Renal pelvis (tissue), 4 donors: Measurements from ENCODE around the gene PPP1R1C. TPM values are rescaled to one million over a fixed set of nuclear protein-coding genes. Genes with fewer than 3 reads are reported as not detected.
A peak's percentile ranks its signal among the peaks of the same experiment; 100 is the strongest.

Experiments used
- DNase-seq: peaks from one replicate; pipeline ENCODE4 v3.0.0-alpha.2; 2013
- polyA plus RNA-seq, 3 donors: library from polyadenylated mRNA; unstranded; fragments of 120-200 nt; gene quantifications; one replicate each; pipeline ENCODE4 v1.2.1, GENCODE V29; 2013; ENCODE audit not compliant: insufficient read length in 3 of 3

PPP1R1C gene
- polyA plus RNA-seq, 3 donors = 2.1 to 3.5 (median 2.6) TPM

DNA sequence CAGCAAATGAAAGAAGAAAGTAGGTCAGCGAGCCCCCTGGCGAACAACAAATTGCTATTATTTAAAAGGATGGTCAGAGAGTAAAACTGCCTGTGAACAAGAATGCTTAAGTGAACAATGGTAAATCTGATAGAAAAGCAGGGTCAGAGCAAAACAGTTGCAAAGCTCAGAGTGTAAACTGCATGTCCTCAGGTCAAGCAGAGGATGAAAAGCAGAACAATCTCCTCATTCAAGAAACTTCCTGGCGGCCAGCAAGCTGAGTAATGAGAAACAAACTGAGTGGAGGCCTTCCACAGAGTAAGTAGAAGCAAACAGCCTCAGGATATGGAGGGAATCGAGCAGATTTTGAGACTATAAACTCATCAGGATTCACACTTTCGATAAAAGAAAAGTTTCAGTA, 117.9 kb downstream of the PPP1R1C start:
- DNase-seq = no peak

DNA sequence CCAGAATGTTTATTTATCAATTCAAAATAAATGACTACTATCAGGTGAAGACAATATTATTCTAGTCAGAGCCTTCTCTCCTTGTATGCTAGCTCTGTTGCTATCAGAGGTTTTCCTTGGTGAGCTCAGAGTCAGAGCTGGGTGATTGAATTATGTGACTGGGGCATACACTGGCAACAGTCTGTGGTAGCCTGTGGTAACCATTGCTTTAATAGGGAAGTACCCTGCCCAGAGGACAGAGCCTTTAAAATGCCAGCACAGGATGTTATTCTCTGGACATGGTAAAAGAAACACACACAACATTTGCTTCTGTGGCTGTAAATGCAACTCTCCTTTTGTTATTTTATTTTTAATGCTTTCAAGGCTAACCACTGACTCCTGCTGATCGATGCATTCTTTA, 124.7 kb downstream of the PPP1R1C start:
- no peak for DNase-seq

DNA sequence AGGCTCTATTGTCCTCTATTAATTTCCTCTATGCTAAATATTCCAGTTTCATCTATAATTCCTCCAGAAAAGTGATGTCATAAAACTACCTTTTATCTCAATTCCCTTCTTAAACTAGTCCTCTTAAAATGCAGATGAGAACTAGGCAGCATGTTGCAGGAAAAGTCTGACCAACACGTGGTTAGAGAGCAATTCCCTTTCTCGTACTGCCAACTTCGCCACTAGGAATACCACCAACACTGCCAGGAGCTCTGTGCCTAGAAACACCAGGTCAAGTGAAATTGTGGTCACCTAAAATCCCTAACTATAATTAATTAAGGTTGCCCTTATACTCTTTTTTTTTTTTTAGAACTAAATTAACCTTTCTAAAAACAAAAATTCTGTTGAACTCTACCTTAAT, 127.7 kb downstream of the PPP1R1C start:
- DNase-seq = no peak

DNA sequence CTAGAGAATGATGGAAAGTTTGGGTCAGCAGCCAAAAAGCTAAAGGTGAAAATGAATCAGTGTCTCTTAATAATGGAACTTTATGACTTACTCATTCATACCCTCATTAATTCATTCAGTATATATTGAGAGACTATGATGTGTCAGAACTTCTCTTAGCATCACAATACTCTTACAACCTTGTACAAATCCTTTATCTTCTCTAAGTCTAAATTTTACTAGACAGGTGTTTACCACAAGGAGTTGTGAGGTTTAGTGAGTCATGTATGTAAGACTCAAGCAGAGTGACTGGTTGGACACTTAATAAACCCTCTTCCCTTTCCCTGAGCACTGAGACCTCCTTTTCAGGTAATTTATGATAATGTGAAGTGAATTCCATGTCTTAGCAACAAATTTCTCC, 129.6 kb downstream of the PPP1R1C start:
- no peak for DNase-seq

DNA sequence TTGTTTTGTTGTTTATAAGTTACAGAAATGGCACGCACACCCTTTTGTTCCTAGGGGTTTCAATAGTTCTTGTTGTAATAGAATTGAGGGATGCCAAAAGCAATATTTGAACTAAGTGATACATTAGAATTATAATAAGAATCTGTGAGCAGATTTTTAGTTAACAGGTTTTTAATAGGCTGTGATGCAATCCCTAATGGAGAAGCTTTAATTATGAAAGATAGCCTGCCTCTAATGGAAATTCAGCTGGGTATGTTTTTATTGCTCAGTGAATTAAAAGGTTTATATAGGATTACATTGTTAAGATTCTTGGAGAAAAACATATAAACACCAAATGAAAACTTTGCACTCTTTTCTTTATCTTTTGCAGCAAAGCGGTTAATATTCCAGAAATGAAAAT, 131.1 kb downstream of the PPP1R1C start:
- no peak for DNase-seq

DNA sequence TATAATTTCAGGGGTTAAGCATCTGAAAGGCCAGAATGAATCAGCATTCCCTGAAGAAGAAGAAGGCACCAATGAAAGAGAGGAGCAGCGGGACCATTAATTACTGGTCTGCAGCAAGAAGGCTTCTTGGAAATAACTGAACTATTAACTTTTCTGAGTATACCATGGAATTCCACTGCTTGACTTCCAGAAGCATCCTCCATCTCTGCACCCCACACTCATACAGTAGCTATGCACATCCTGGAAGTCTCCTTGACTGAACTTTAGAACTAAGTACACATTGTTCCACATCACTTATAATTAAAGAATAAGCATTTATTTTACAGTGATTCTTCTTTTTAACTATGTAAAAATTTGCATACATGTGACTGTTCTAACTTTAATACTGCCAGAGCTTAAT, 131.5 kb downstream of the PPP1R1C start:
- DNase-seq = no peak

DNA sequence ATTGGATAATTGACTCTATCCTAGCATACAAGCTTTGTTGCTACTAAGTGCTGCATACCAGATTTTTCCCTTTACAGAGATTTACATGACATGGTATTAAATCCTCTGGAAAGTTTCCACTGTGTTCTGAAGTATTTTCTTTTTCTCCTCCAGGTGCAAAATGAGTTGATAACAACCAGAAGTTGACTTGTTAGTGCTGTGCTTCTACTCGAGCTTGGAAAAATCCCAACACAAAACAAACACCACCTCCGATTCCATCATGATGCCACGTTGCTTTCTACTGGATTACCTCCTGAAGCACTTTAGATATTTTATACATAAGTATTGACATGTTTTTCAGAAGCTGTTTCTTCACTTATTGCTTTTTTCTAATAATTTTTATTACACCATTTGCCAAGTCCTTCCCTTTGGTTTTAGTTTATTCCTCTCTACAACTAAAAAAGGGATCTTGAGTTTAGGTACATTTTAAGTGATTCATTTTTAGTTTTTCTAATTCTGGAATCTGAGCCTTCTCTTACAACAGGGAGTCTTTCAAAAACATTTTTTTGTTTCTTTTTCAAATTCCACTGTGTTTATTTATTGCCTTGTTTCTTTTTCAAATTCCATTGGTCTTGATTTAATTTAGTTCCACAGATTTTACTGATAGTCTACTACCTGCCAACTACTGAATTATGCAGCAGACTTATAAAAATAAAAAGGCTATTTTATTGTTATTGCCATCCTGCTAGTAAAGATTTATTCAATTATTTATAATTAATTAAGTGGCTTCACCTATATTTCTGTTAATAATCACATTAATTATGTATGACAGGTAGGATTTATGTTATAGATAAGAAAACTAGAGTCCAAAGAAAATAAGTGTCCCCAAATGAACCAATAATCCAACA, 143.4 kb downstream of the PPP1R1C start:
- DNase-seq = peak; percentile 27

DNA sequence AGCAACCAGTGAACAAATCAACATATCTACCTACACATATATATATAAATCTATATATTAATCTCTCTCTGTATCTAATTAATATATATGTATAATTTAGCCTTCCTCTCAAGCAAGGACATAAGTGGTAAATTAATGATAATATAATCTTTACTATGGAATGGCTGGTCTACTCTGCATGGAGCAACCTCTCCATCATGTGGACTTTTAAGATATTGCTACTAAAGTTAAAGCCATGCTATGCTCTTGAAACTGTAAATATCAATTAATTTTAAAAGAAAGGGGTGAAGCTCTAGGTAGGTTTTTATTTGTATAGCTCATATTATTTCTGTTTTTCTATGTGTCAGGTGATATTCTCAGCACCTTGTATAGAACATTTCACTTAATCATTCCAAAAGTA, 147.0 kb downstream of the PPP1R1C start:
- DNase-seq = no peak

DNA sequence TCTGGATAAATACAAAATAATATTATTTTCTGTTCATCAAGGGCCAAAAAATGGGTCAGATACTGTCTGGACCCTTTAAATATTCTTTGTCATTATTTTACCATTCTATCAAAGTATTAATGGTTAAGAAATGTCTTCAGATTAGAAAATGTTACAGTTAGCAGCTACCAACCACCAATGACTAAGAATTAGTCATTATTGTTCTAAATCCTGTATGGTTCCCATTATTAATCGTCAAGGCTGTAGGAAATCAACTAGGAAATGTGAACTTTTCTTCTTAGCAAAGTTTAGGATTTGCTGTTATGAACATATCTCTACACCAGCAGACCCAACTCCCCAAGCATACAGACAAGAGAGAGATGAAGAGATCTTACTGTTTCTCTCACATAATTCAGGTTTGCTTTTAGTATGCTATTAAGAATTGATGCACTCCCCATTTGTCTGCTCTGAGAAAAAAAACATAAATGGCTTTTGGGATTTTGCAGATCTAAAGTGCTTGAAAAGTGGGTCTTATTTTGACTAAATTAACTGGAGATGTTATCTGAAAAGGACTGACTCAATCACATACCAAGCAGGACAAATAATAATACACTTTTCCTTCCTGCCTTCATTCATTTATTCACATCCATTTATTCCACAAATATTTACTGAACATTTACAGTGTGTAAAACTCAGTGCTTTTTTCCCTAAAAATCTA, 147.7 kb downstream of the PPP1R1C start:
- DNase-seq = no peak

DNA sequence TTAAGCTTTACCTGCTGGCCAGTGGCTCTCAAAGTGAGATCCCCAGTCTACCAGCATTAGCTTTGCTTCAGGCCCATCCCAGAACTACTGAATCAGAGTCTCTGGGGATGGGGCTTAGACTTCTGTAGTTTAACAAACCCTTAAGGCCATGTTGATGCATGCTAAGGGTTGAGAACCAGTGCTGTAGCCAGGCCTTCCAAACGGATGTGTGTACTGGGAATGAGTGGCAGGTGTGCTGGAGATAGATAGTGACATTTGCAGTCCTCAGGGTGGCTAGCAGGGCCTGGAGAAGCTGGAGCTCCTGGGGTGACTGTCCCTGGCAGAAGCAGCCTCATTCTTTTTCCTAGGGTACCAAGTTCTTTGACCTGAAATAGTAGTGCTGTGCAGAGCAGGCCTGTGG, 148.5 kb downstream of the PPP1R1C start:
- DNase-seq = no peak

DNA sequence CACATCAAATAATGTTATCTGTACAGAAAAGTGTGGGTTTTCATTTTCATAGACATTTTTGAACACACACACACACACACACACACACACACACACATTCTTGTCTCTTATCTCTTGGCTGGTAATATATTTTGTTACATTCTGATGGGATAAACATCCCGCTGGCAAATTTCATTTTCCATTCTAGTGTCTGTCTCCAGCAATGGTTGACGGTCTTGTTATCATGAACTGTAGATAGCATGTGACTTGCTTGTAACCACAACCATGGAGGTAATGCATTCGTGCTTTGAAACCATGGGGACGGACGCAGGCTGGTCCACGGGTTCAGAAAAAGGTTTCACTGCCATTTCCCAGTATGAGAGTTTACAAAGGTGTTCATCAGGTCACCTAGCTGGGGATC, 156.4 kb downstream of the PPP1R1C start:
- DNase-seq = no peak

DNA sequence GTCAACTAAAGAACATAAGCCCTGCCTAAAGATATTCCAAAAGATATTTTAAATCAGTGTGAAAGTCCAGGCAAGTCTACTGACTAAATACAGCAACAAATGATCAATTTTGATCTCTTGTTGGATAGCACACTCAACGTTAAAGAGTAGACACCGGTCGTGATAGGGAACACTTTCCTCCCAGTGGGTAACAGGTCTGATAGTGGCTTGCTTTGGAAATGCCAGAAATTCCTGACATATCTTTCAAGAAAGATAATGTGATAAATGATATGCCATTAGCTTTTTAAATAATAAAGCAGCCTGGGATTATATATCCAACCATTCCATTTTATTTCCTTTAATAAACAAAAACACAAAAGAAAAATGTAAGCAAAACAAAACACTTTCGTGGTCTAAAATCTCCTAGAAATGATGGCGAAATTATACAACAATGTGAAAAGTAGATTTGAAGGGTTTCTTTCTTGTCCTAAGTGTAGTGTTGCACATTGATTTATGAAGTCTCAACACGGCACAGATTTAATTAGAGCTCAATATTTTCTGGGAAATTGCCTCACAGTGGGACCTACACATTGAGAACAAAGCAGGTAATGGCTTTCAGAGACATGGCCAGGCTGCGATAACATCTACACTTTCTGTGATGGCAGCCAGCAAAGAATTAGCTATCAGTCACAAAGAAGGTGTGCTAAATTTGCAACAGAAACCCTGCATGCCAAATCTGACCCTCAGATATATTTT, 158.6 kb downstream of the PPP1R1C start:
- DNase-seq = no peak

DNA sequence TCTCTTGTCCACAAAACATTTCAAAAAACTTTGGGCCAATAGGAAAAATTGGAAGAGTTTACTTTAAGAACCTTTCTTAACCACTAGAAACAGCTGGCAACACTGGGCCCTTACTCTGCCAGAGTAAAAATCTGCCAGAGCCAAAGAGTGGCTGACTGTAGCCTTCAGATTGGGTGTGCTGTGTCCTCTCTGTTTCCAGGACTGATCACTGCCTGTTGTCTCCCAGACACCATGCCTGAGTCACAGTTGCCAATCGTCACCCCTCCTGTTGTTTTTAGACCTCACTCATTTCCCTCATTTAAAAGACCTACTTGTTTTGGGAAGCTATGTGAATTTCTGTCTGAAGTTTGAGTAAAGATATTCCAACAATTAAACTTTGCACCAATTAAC, 159.1 kb downstream of the PPP1R1C start:
- no peak for DNase-seq

DNA sequence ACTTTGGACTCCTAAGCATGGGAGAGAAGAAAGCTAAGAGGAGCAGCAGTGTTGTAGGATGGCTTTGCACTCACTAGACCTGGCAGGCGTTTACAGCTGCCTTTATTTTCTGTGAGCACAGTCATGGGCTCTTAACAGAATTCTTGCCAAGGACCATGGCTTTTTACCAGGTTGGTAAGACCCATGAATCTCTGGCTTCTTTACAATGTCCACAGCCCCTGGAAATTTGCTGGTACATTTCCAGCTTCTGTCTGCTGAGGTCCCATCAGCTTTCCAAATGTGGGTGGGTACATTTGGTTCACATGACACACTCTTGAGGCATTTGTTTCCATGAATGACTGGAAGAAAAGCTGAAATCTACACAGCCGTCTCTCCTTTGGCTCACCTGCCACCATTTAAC, 162.7 kb downstream of the PPP1R1C start:
- DNase-seq = no peak

DNA sequence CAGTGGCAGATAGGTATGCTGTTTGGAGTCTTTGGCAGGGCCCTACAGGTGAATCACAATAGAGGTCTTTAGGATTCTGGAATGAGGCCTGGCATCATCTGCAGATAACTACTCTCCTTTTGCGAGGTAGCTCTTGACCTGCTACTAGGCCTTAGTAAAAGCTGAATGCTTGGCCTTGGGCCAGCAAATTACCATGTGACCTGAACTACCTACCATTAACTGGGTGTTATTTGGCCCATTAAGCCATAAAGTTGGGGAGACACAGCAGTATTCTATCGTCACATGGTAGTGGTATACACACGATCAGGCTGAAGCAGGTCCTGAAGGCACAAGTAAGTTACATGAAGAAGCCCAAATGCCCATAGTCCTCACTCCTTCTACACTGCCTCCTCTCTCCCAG, 178.2 kb downstream of the PPP1R1C start:
- DNase-seq = no peak

DNA sequence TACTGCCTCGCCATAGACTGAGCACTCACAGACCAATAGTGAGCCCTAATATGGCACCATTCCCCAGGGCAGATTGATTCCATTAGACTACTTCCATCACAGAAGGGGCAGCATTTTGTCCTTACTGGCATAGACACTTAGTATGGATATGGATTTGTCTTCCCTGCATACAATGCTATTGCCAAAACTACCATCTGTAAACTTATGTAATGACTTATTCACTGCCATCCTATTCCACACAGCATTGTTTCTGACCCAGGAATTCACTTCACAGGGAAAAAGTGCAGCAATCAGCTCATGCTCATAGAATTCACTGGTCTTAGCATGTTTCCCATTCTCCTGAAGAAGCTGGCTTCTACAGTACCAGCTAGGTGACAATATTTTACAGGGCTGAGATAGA, 179.0 kb downstream of the PPP1R1C start:
- no peak for DNase-seq

DNA sequence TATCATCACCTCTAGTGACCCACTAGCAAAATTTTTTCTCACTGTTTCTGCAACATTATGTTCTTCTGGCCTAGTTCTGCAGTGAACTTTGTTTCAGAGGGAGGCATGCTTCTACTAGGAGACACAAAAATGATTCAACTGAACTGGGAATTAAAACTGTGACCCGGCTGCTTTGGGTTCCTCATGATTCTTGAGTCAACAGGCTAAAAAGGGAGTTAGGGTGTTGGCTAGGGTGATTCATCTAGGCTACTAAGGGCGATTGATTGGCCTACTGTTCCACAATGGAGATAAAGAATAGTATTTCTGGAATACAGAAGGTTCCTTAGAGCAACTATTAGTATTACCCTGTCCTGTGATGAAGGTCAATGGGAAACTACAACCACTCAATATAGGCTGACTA, 179.5 kb downstream of the PPP1R1C start:
- DNase-seq = no peak

DNA sequence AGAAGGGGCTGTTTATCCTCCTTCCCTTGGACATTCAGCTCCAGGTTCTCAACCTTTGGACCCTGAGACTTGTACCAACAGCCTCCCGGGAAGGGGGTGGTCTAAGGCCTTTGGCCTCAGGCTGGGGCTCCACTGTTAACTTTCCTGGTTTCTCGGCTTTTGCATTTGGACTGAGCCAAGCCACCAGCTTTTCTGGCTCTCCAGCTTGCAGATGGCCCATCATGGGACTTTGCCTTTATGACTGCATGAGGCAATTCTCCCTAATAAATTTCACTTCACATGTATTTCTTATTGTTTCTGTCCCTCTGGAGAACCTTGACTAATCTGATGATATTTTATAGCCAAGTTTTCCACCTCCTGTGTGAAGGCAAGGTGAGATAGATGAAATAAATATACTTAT, 180.8 kb downstream of the PPP1R1C start:
- peak; percentile 38 for DNase-seq

DNA sequence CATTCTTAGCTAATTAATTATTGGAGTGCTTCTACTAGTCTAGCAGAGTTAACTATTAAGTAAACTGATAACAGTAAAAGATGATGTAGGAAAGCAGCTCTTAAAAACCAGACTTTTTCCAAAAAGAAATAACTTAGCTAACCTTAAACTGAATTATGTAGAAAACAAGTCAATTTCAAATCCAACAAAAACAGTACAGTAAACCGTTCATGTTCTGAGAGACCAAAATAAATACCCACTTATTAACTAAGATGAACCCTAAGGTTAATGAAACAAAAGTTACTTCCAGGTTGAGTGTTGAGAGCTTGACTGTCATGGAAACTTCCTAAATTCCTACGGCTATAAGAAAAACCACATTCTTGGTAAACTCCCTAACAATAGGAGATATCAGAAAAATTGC, 181.2 kb downstream of the PPP1R1C start:
- peak; percentile 66 for DNase-seq
